GM12872 (cell line): ENCODE results near the gene C4orf50.

Experiments used
- CTCF ChIP-seq: IDR thresholded peaks from 3 replicates; pipeline ENCODE4 v1.5.1; 2011; ENCODE audit warnings: low read depth, mild to moderate bottlenecking, low read length, moderate library complexity; ENCODE audit not compliant: insufficient read depth

C4orf50 gene

GRCh38 chr4:5874811-5875449 lies 143.3 kb downstream of the C4orf50 start:
- TF ChIP-seq CTCF = no peak

- TF ChIP-seq CTCF = no peak
These were observed 147.5 kb downstream of the C4orf50 start for GRCh38 chr4:5870701-5871100.

GRCh38 chr4:5869966-5870619 lies 148.1 kb downstream of the C4orf50 start:
- no peak for TF ChIP-seq CTCF

GRCh38 chr4:5867866-5868265 lies 150.4 kb downstream of the C4orf50 start:
- no peak for TF ChIP-seq CTCF

GRCh38 chr4:5866841-5867813 lies 151.1 kb downstream of the C4orf50 start:
- no peak for TF ChIP-seq CTCF

GRCh38 chr4:5865896-5866599 lies 152.2 kb downstream of the C4orf50 start:
- no peak for TF ChIP-seq CTCF

GRCh38 chr4:5863461-5864113 lies 154.6 kb downstream of the C4orf50 start:
- TF ChIP-seq CTCF = no peak
